HG03196 (cell line): ENCODE measurements around the gene SPACA9.

Experiments used
- ATAC-seq: cut with Tn5 transposase; IDR thresholded peaks from one replicate; pipeline ENCODE4 v1.9.1; 2021; ENCODE audit not compliant: unreplicated experiment

SPACA9 gene

GRCh38 chr9:132937463-132937901 lies 58.8 kb downstream of the SPACA9 start:
- no peak for ATAC-seq

GRCh38 chr9:132939169-132939568 lies 60.5 kb downstream of the SPACA9 start:
- no peak for ATAC-seq
